Astrocyte of the spinal cord (primary cell): ENCODE results near the gene ODAD4.
"Not testable (repeated sequence)": the region's sequence is repeated elsewhere in the genome, so short reads cannot be mapped to it uniquely, and the experiment has no call there.

Experiments used
- DNase-seq: peaks from one replicate; pipeline ENCODE4 v3.0.0; 2011; ENCODE audit warnings: low read depth, low spot score
- H3K4me3 ChIP-seq: 2 replicates; pipeline ENCODE4 v1.5.1; 2011; ENCODE audit warnings: low read depth, mild to moderate bottlenecking, low read length, moderate library complexity
- CTCF ChIP-seq: IDR thresholded peaks from 2 replicates; pipeline ENCODE4 v1.5.1; 2012; ENCODE audit warnings: low read depth, mild to moderate bottlenecking, low read length, inconsistent platforms
- in situ Hi-C: cut with HindIII; loops from 2 replicates; pipeline ENCODE4 v1.10.0; 2017; ENCODE audit warnings: low sequenced_read_pairs

ODAD4 gene

GRCh38 chr17:42002175-42002791 lies 71.9 kb downstream of the ODAD4 start:
- in situ Hi-C loops = no loop called here
- H3K4me3 ChIP-seq = no peak overlapping the region
- no peak for TF ChIP-seq CTCF
- DNase-seq = no peak

GRCh38 chr17:42002792-42003301 lies 72.4 kb downstream of the ODAD4 start:
- in situ Hi-C loops = no loop called here
- no peak overlapping the region for H3K4me3 ChIP-seq
- peak; percentile 64 for DNase-seq
- TF ChIP-seq CTCF = no peak

GRCh38 chr17:42005166-42005565 lies 74.7 kb downstream of the ODAD4 start:
- no peak for TF ChIP-seq CTCF
- in situ Hi-C loops = no loop called here
- no peak overlapping the region for H3K4me3 ChIP-seq
- no peak for DNase-seq

- H3K4me3 ChIP-seq = no peak overlapping the region
- in situ Hi-C loops = no loop called here
- TF ChIP-seq CTCF = no peak
- DNase-seq = no peak
Observed at GRCh38 chr17:42009170-42009569, 78.8 kb downstream of the ODAD4 start.

- in situ Hi-C loops, H3K4me3 ChIP-seq, DNase-seq: not testable (repeated sequence)
Observed at GRCh38 chr17:42010266-42010680, 79.9 kb downstream of the ODAD4 start.

- in situ Hi-C loops = no loop called here
- H3K4me3 ChIP-seq = no peak overlapping the region
- DNase-seq = no peak
- no peak for TF ChIP-seq CTCF
Observed at GRCh38 chr17:42010898-42011516, 80.6 kb downstream of the ODAD4 start.

- DNase-seq, H3K4me3 ChIP-seq, in situ Hi-C loops: not testable (repeated sequence)
Observed at GRCh38 chr17:42012363-42012762, 81.9 kb downstream of the ODAD4 start.

- DNase-seq, in situ Hi-C loops, H3K4me3 ChIP-seq: not testable (repeated sequence)
Observed at GRCh38 chr17:42013740-42014139, 83.3 kb downstream of the ODAD4 start.
